K562 (cell line): ENCODE data around the gene FXYD3. TPM values are rescaled to one million over a fixed set of nuclear protein-coding genes. Genes with fewer than 3 reads are reported as not detected.
A peak's percentile ranks its signal among the peaks of the same experiment; 100 is the strongest.

ENCODE experiments used
- CGGBP1 ChIP-seq: fragments of 250-450 bp; sonication (Bioruptor Pico); IDR thresholded peaks from 2 replicates; pipeline ENCODE4 v1.9.0; 2021; ENCODE audit warnings: mild to moderate bottlenecking
- ETV6 ChIP-seq, 3 experiments: fragments of 150-350 bp in 1 of 3; sonication (generic) in 1 of 3; formaldehyde crosslinking in 1 of 3; IDR thresholded peaks; 2 replicates each; pipeline versions ENCODE4 v1.6.1 to v1.8.0; 2014 to 2022; ENCODE audit warnings: borderline replicate concordance in 2 of 3, low read depth in 2 of 3, antibody characterized with exemption in 1 of 3, low read length in 1 of 3, mild to moderate bottlenecking in 1 of 3, missing genetic modification reagents in 1 of 3
- FOXO4 ChIP-seq: fragments of 450-650 bp; formaldehyde crosslinking; IDR thresholded peaks from 2 replicates; pipeline ENCODE4 v1.4.0; 2020; ENCODE audit warnings: mild to moderate bottlenecking, moderate library complexity
- HDAC1 ChIP-seq, 2 experiments: fragments of 450-650 bp; IDR thresholded peaks; 2 replicates each; pipeline ENCODE4 v1.6.1; 2016 to 2017; ENCODE audit warnings: inconsistent platforms in 1 of 2, mild to moderate bottlenecking in 1 of 2, moderate library complexity in 1 of 2
- HLTF ChIP-seq: fragments of 450-650 bp; IDR thresholded peaks from 2 replicates; pipeline ENCODE4 v1.6.1; 2016
- ILF3 ChIP-seq: fragments of 450-650 bp; IDR thresholded peaks from 2 replicates; pipeline ENCODE4 v1.6.1; 2018; ENCODE audit warnings: antibody characterized with exemption, mild to moderate bottlenecking, moderate library complexity, borderline replicate concordance
- PHF20 ChIP-seq: fragments of 450-650 bp; IDR thresholded peaks from 2 replicates; pipeline ENCODE4 v1.6.1; 2018; ENCODE audit not compliant: partially characterized antibody
- RBM14 ChIP-seq: fragments of 200-400 bp; formaldehyde crosslinking; IDR thresholded peaks from 2 replicates; pipeline ENCODE4 v1.6.1; 2018; ENCODE audit warnings: low read depth, mild to moderate bottlenecking, low read length, moderate library complexity, borderline replicate concordance; ENCODE audit not compliant: insufficient read depth
- REST ChIP-seq, 2 experiments: fragments of 450-650 bp; formaldehyde crosslinking in 1 of 2; IDR thresholded peaks; 2 replicates each; pipeline versions ENCODE4 v1.4.0 to v1.6.1; 2014 to 2020; ENCODE audit warnings: mild to moderate bottlenecking in 2 of 2, borderline replicate concordance in 1 of 2, low read depth in 1 of 2
- RFX1 ChIP-seq: fragments of 450-650 bp; IDR thresholded peaks from 2 replicates; pipeline ENCODE4 v1.6.1; 2016; ENCODE audit warnings: mild to moderate bottlenecking, moderate library complexity
- SAP30 ChIP-seq: fragments of 200-600 bp; sonication (generic); IDR thresholded peaks from 2 replicates; pipeline ENCODE4 v1.6.1; 2012; ENCODE audit warnings: borderline replicate concordance, low read depth, mild to moderate bottlenecking, moderate library complexity, low read length, control low read depth, inconsistent platforms; ENCODE audit not compliant: insufficient read depth, poor library complexity, severe bottlenecking
- SIN3A ChIP-seq, 2 experiments: fragments of 150-350 bp in 1 of 2; IDR thresholded peaks; 2 replicates each; pipeline ENCODE4 v1.6.1; 2011 to 2016; ENCODE audit warnings: borderline replicate concordance in 2 of 2, low read depth in 2 of 2, low read length in 2 of 2, mild to moderate bottlenecking in 2 of 2, moderate library complexity in 2 of 2; ENCODE audit not compliant: control insufficient read depth in 1 of 2
- ZNF707 ChIP-seq: fragments of 250-450 bp; sonication (Bioruptor Pico); conservative IDR thresholded peaks from 2 replicates; pipeline ENCODE4 v1.8.0; 2022; ENCODE audit warnings: inconsistent platforms, mild to moderate bottlenecking, moderate library complexity
- polyA plus RNA-seq, 8 experiments: library from polyadenylated mRNA; depleted of rRNA in 4 of 8; stranded (reverse) in 5 of 8; unstranded in 3 of 8; fragments of >200 nt; fragmentation: Nextera tagmentation in 2 of 8; fragmentation: Illumina TruSeq in 1 of 8; extraction: Ambion mirVana in 2 of 8; extraction: Trizol in 1 of 8; gene quantifications; 2 replicates each; pipeline versions ENCODE4 v1.2.1 to v1.2.3, GENCODE V29; 2011 to 2014; ENCODE audit warnings: inconsistent platforms in 1 of 8, missing spikeins in 1 of 8
- total RNA-seq, 7 experiments: library from RNA; depleted of rRNA in 6 of 7; stranded (reverse); fragments of >200 nt in 6 of 7; fragmentation: Illumina TruSeq in 2 of 7; extraction: Trizol in 2 of 7; gene quantifications; 2 replicates each; pipeline versions ENCODE4 v1.2.1 to v1.2.3, GENCODE V29; 2011 to 2021; ENCODE audit warnings: low replicate concordance in 1 of 7

The FXYD3 gene
- total and polyA plus RNA-seq, 9 of the 15 experiments (the other 6 are each of a cell fraction or from before 2014, with no cell fraction given) = 0.24 TPM; not detected in 8

- TF ChIP-seq SIN3A (IDR thresholded peaks at IDR 0.05; ENCODE audit: borderline replicate concordance in 2 of 2, control insufficient read depth in 1 of 2, low read depth in 2 of 2, low read length in 2 of 2) = no peak
- TF ChIP-seq HLTF = no peak
- TF ChIP-seq ILF3 = no peak
- peak; percentile 25 for TF ChIP-seq PHF20
- no peak for TF ChIP-seq SAP30
- TF ChIP-seq FOXO4 (CRISPR knock-in tag) = 0 out of 2 replicates have a peak, but pooled peaks have one; percentile 65
- TF ChIP-seq RFX1 = peak; percentile 89
- TF ChIP-seq RBM14 = no peak
- TF ChIP-seq REST (IDR thresholded peaks at IDR 0.05; ENCODE audit: borderline replicate concordance) = peak; percentile 48
- 0 out of 2 replicates have a peak, but pooled peaks have one; percentile 42 for TF ChIP-seq REST (CRISPR knock-in tag; IDR thresholded peaks at IDR 0.05; ENCODE audit: low read depth)
- TF ChIP-seq ZNF707 (CRISPR knock-in tag) = no peak
- TF ChIP-seq CGGBP1 (CRISPR knock-in tag) = no peak
- no peak for TF ChIP-seq ETV6 (IDR thresholded peaks at IDR 0.05; ENCODE audit: borderline replicate concordance in 1 of 2, low read depth in 2 of 2, low read length in 1 of 2)
- TF ChIP-seq ETV6 (CRISPR knock-in tag; IDR thresholded peaks at IDR 0.05; ENCODE audit: borderline replicate concordance) = no peak
- TF ChIP-seq HDAC1 (IDR thresholded peaks at IDR 0.05) = peak in 1 of 2 experiments; percentile 56; a peak in 2 of 4 replicates
These were observed 49.8 kb downstream of the FXYD3 start (continued) for GRCh38 chr19:35165200-35166058.
